ENCODE data around the gene ACOT11.

ACOT11 gene

DNA sequence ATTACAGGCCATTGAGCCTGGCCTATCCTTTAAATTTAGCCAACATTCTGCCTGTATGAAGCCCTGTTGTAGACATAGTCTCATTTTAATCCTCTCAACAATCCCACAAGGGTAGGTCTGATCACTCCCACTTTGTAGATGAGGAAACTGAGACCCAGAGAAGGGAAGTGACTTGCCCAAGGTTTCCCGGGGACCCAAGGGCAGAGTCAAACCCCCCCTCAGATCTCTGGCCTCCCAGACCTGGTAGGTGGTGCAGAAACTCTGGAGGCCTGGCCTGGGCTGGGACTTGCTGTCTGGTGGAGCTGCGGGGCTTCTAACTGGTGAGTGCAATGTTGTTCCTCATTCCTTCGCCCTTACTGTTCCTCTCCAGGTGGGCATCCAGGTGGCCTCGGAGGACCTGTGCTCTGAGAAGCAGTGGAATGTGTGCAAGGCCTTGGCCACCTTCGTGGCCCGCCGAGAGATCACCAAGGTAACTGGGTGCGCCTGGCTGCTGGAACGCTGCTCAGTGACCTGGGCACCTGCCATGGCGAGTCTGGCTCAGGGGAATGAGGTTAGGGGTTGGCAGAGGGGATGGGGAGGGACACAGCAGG lies 45.6 kb downstream of the ACOT11 start:
- DNase-seq = no peak

DNA sequence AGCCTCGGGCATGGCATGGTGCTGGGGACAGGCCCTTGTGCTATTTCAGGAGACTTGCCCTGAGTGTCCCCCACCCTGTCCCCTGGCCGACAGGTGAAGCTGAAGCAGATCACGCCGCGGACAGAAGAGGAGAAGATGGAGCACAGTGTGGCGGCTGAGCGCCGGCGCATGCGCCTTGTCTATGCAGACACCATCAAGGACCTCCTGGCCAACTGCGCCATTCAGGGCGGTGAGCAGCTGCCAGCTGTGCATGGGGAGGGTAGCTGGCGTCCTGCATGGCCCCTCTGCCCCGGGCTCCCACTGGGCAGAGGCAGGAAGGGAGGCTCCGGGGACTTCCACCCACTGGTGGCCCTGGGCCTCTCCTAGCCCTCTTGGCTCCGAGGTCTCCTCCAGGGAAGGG lies 46.4 kb downstream of the ACOT11 start:
- DNase-seq = no peak

DNA sequence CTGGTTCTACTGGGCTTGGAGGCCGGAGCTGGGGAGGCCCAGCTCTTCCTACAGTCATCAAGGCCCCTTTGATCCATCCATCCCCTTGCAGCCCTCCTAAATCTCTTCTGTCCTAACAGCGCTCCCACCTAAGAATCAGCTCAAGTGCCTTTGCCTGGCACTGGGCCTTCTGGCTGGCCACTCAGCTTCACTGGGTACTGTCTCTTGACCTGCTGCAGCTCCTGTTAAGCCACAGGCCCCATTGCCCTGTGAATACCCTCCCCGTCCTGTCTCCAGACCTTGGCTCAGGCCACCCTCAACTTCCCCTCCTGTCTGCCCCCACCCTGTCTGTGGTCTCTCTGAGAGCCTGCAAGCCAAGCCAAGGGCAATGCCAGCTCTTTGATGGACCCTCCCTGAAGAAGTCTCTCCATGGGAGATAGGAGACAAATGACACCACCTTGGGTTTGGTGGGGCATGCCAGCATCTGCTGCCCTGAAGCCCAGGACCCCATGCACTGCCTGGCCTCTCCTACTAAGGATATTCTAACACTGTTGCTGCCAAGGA lies 48.0 kb downstream of the ACOT11 start:
- no peak for DNase-seq

DNA sequence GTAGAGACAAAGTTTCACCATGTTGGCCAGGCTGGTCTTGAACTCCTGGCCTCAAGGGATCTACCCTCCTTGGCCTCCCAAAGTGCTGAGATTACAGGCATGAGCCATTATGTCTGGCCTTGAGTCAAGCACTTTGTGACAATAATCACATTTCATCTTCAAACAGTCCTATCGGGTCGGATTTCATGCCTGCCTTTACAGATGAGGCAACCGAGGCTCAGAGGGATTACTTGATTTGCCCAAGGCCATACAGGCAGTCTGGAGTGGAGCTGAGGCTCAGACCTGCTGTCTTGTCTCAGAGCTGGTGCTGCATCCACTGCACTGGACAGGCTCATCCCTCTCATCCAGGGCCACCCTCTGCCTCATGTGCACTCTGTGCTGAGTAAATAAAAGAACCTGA lies 48.7 kb downstream of the ACOT11 start:
- no peak for DNase-seq

DNA sequence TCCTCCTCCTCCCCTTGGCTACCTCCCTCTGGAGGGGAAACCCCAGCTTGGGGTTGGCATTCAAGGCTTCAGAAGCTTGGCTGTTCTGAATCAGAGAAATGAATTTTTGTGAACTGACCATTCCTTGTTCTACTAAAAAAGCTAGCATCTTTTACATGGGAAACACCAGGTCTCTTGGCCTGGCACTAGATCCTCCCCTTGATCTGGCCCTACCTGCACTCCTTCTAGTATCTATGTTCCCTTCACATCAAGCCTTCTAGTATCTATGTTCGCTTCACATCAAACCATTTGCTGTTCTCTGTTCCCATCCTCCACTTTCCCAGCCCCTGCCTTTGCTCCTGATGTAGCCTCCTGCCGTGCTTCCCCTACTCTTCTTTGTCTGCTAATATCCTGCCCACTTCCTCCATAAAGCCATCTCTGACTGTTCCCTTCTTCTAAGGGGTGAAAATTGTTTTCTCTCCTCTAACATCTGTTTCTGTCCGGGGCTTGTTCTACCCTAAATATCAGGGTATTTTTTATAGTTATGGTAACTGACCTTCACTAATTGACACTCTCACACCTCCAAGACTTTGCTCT lies 49.5 kb downstream of the ACOT11 start:
- DNase-seq = no peak

DNA sequence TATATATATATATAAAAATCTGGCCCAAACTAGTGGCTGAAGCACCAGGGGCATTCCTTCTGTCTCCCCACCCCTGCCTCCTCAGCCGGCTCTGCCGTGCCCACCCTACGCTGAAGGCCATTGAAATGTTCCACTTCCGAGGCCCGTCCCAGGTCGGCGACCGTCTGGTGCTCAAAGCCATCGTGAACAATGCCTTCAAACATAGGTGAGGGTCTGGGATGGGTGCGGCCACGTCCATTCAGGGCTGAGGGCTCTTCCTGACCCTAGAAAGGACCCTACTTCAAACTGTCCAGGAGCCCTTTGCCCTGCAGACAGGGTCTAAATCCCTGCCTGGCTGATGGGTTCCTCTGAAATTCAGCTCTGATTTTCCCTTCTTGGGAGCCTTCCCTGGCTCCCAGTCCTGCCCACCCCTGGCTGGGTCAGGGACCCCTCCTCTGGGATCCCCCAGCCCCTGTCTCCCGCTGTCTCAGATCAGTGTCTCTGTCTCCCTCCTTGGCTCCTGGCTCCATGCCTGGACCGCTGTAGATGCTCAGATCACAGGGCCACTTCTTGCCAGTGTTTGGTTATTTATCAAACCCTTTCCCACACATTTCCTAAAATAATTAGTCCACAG lies 51.3 kb downstream of the ACOT11 start:
- no peak for DNase-seq

DNA sequence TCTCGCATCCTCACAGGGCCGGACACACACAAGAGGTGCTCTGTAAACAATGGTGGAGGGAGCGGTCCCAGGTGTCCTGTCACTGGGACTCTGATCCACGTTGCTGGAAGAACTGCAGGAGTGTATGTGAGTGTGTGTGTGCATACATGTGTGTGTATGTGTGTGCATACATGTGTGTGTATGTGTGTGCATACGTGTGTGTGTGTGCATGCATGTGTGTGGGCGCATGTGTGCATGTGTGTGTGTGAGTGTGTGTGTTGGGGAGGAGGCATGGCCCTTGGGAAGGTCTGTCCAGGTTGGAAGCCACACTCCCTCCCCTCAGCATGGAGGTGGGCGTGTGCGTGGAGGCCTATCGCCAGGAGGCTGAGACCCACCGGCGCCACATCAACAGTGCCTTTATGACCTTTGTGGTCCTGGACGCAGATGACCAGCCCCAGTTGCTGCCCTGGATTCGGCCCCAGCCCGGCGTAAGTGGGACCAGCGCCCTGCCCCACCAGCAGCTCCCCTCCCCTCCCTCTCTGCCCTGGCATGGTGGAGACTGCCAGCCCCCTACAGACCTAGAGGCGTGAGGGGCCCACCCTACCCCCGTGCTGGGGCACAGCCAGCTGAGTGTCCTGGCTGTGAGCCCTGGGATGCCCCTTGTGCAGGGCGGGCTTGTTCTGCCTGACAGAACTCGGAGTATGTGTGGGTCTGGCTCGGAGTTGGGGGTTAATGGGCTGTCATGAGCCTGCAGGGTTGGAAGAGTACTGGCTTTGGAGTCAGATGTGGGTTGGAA lies 53.1 kb downstream of the ACOT11 start:
- DNase-seq = no peak

DNA sequence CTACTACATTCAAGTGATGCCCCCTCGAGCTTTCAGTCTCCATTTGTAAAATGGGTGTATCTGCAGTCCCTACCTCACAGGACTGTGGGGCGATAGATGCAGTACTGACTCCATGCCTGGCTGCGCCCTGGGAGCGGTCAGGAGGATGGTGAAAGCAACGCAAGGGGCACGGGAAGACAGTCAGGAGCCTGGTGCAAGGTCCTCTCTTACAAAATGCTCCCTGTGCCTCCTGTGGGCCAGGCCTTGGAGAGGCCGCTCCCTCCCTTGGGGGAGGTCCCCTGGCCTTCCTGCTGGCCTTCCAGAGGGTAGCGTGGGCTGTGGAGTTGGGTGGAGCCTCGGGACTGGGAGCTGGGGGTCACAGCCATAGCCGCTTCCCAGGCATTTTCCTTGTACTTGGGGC lies 53.7 kb downstream of the ACOT11 start:
- no peak for DNase-seq

DNA sequence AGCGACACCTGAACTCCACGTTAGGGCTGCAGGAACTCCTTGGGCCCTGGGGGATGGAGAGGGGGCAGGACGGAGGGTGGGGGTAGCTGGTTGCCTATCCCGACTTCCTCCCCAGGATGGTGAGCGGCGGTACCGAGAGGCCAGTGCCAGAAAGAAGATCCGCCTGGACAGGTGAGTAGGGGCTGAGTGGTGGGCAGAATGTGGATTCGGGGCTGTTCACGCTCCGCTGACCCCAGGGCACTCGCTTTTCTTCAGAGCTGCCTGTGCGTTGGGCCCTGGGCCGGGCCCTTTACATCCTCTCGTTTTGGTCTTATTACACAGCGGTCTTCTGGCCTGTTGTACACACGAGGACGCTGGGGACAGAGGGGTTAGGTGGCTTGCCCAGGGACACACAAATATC lies 54.5 kb downstream of the ACOT11 start:
- no peak for DNase-seq

DNA sequence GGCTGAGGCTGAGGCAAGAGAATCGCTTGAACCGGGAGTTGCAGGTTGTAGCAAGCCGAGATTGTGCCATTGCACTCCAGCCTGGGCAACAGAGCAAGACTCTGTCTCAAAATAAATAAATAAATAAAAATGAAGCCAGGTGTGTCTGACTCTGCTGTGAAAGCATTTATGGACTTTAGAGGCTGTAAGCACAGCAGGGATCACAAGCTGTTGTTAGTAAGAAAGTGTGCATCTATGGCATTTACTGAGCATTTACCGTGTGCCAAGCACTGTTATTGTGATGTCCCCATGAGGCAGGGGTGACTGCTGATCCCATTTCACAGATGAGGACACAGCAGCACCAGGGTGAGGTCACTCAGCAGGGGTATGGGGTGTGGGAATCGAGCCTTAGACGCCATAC lies 55.2 kb downstream of the ACOT11 start:
- DNase-seq = no peak

DNA sequence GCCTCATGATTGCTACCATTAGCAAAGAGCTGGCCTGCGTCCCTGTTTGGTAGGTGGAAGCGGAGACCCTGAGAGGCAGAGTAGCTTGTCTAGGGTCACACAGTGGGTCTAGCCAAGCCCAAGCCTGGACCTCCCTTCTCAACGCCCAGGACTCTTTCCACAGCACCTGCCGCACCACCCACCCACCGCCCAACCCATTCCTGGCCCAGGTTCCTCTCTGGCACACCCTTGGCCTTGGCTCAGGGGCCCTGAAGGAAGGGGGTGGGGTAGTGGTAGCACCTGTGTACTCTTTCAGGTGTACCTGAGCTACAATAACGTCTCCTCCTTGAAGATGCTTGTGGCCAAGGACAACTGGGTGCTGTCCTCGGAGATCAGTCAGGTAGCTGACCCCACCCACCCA lies 56.0 kb downstream of the ACOT11 start:
- no peak for DNase-seq

DNA sequence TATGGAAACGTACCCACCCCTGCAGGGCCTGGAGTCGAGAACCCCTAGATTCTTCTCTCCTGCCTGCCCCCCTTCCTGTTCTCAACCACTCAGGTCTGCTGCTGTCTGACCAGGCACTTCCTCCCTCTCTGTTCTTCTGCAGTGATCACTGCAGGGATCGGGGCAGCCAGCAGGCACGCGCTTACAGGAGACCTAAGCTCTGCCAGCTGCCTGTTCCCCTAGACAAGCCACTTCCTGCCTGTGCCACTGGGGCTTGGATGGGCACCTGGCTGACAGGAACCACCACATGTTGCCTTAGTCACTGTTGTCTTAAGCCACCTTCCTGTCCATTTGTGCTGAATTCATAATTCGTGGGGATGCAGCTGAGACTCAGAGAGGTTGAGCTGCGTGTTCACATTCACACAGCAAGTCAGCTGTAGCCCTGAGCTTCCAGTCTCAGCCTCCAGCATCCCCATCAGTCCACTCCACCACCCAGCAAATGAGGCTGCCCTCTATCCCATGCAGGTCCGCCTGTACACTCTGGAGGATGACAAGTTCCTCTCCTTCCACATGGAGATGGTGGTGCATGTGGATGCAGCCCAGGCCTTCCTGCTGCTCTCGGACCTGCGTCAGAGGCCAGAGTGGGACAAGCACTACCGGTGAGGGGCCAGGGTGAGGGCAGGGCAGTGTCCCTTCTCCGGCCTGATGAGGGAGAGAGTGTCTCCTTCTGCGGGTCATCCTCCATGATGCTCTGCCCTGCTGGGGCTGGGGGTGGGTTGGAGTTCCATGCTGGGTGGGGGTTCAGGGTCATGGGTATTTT lies 56.7 kb downstream of the ACOT11 start:
- DNase-seq = no peak

DNA sequence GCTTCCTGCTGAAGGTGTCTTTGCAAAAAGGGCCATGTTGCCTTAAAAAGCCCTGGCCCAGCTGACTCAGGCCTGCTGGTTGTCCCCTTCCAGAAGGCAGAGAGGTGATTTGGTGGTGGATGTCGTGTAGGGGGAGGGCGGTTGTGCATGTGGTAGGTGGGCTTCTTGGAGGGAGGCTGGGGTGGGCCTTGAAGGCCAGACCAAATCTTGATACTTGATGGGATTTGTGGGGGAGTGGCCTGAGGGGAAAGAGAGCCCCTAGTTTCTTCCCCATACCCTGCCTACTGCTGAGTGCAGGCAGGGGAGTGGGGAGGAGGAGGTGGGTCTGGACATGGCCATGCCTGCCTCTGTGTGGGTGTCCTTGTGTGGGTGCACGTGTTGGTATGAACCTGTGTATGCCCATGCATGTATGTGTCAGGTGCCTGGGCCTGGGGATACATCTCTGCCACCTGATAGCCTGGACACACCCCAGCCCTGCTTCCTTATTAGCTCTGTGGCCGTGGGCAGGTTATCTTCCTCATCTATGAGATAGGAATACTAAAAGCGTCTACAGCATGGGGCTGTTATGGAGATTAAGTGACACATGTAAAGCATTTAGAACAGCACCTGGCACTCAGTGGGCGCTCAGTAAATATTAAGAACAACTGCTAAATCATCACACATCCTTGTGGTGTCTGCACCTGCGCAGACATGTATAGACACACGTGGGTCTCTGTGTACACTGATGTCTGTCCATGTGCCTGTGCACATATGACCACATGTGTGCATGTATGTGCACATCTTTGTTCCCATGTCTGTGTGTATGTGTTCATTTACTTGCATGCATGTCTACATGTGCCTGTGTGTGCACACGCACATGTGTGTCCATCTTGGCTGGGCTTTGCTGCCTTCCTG lies 58.3 kb downstream of the ACOT11 start:
- DNase-seq = no peak

DNA sequence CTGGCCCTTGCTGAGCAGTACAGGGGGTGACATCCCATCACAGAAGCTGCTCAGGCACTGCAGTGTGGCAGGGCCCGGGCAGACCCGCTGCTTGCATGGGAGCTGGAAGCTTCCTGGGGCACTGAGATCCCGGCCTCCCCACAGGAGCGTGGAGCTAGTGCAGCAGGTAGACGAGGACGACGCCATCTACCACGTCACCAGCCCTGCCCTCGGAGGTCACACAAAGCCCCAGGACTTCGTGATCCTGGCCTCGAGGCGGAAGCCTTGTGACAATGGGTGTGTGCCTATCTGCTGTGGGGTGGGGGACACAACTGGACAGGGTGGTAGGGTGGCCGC lies 58.9 kb downstream of the ACOT11 start:
- no peak for DNase-seq

DNA sequence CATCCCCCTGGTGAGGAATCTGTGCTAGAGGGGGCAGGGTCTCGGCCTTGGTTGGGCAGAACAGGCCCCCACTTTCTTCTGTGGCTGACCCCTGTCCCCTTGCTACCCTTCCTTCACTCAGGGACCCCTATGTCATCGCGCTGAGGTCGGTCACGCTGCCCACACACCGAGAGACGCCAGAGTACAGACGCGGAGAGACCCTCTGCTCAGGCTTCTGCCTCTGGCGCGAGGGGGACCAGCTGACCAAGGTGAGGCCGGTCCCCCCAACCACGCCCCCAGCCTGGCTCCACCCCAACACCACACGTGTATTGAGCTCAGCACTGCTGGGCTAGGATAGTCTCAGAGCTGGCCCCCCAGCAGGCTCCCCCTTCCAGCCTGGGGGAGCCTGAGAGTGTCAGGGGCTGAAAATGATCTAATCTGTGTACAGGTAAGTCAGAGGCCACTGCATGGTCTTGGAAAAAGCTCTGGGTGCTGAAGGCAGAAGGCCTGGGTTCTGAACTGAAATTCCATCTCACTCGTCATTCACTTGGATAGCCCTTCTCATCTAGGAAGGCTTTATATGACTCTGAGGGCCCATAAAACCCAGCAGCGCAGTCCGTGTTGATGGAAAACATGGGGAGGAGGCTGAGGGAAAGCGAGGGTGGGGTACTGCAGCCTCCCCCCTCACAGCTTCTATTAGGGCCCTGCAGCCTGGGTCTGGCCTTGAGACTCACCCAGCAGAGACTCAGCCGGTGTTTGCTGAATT lies 60.0 kb downstream of the ACOT11 start:
- no peak for DNase-seq

DNA sequence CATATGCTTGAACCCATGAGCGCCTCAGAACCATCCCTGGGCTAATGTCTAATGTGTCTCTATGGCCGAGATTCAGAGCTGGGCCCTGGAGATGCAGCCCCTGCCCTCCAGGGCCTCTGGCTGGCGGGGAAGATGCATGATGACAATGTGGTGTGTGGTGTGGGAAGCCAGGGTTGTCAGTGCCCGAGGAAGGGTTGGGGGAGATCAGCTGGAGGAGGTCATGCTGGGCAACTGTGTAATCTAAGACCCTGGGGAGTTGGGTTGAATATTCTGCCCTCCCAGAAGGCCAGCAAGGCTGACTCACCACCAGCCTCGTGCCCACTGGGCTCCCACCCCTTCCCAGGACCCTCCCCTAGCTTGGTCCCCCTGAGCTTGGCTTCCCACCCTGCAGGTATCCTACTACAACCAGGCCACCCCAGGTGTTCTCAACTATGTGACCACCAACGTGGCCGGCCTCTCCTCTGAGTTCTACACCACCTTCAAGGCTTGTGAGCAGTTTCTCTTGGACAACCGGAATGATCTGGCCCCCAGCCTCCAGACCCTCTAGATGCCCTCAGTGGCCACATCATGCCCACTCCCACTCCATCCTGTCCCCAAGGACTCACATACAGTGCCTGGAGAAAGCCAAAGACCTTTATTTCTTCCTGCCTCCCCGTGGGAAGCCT lies 60.7 kb downstream of the ACOT11 start:
- no peak for DNase-seq

DNA sequence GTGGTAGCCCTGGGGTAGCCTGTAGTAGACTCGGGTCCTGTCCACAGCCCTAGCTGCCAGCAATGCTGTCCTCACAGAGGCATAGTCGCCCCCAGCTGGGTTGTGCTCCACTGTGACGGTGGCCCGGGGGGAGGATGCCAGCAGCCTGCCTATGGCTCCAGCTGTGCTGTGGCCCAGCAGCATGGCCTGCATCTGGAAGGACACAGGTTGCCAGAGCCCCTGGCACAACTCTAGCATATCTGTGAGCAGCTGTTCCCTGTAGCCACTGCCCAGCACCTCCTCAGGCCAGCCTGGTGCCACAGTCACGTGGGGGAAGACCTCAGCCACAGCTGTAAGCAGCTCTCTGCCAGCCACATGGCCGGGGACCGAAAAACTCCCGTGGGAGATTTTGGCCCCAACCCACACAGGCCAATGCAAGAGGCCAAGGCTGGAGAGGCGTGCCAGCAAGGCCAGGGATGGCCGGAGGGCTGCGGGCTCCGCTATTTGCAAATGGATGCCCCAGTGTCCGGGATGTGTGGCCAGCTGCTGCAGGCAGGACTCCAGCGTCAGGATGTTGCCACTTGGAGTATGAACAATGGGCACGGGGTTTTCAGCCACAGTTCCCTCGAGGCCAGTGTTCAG lies 61.4 kb downstream of the ACOT11 start:
- no peak for DNase-seq

DNA sequence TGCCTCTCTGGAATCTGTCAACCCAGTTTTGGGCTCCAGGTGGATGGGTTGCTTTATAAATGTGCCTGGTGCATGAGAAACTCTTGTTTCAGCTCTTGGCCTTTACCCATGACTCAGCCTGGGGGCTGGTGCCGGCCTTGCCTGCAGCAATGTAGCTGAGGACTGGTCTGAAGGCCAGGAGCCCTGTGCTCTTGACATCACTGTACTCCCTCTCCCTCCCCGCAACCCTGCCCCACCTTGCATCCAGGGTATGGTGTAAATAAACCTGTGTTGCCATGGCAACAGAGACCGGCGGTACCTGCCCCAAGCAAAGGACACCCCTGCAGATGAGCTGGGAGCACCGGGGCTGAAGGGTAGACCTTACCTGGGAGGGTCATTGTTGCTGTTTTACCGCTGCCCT lies 62.0 kb downstream of the ACOT11 start:
- DNase-seq = no peak

DNA sequence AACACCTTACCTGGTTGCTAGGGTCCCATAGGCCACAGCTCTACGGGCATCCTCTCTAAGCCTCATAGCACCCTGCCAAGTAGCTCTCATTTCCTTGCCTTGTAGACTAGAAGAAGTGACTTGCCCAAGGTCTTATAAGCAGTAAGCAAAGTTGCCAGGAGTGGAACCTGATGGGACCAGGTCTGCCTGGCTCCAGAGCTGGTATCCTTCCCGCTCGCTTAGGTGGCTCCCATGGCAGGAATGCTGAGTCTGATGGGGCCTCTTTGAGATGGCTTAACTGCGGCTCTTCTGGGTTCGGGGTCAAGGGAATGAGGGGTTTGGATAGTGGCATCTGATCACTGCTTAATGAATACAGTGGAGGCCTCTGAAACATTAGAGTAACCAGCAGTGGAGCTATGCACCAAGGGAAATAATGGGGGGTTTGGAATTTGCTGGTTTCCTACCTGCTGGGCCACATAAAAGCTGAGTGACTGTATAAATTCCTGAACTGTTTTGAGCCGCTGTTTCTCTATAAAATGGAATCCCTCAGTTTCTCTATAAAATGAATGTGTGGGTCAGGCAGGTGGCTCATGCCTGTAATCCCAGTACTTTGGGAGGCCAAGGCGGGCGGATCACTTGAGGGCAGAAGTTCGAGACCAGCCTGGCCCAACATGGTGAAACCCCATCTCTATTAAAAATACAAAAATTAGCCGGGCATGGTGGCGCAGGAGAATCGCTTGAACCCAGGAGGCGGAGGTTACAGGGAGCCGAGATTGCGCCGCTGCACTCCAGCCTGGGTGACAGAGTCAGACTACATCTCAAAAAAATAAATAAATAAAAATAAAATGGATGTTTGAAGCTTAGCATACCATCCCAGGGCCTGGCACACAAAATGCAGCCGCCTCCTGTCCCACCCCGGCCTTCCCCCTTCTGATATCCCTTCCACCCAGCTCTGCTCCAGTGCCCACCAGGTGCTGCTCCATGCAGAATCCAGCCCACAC lies 62.9 kb downstream of the ACOT11 start:
- no peak for DNase-seq
